Upper lobe of left lung (tissue), 4 donors: Measurements from ENCODE around the gene EIF4G3.

Experiments
- POLR2A ChIP-seq, 4 donors: fragments of 450-650 bp; IDR thresholded peaks; one replicate each; pipeline ENCODE4 v1.5.1; 2016 to 2017; ENCODE audit warnings: antibody characterized with exemption in 4 of 4, mild to moderate bottlenecking in 2 of 4
- POLR2AphosphoS5 ChIP-seq, 2 donors: sonication (generic); formaldehyde crosslinking; IDR thresholded peaks; one replicate each; pipeline ENCODE4 v1.5.1; 2017; ENCODE audit warnings: antibody characterized with exemption in 2 of 2
- TF ChIP-seq, protein P1 (sequence below), 6 experiments: fragments of 450-650 bp in 4 of 6; fragments of 200-600 bp in 2 of 6; sonication (generic) in 2 of 6; IDR thresholded peaks; one replicate each; pipeline ENCODE4 v1.5.1; 2016 to 2019; ENCODE audit warnings: antibody characterized with exemption in 6 of 6

DNA sequence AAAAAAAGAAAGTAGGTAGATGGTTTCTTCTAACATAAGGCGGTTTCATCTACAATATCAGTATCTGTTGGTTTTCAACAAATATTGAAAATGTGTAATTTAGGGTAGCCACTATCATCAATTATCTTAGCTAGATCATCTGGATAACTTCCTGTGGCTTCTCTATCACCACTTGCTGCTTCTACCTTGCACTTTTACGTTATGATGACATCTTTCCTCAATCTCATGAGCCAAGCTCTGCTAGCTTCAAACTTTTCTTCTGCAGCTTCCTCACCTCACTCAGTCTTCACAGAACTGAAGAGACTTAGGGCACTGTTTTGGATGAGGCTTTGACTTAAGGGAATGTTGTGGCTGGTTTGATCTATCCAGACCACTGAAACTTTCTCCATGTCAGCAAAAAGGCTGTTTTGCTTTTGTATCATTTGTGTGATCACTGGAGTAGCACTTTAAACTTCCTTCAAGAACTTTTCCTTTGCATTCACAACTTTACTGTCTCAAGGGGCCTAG is 244.7 kb downstream of the EIF4G3 start:
- TF ChIP-seq, protein P1, sequence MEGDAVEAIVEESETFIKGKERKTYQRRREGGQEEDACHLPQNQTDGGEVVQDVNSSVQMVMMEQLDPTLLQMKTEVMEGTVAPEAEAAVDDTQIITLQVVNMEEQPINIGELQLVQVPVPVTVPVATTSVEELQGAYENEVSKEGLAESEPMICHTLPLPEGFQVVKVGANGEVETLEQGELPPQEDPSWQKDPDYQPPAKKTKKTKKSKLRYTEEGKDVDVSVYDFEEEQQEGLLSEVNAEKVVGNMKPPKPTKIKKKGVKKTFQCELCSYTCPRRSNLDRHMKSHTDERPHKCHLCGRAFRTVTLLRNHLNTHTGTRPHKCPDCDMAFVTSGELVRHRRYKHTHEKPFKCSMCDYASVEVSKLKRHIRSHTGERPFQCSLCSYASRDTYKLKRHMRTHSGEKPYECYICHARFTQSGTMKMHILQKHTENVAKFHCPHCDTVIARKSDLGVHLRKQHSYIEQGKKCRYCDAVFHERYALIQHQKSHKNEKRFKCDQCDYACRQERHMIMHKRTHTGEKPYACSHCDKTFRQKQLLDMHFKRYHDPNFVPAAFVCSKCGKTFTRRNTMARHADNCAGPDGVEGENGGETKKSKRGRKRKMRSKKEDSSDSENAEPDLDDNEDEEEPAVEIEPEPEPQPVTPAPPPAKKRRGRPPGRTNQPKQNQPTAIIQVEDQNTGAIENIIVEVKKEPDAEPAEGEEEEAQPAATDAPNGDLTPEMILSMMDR (IDR thresholded peaks at IDR 0.05), result no peak
- no peak for TF ChIP-seq POLR2AphosphoS5 (IDR thresholded peaks at IDR 0.05)
- TF ChIP-seq POLR2A (IDR thresholded peaks at IDR 0.05), result no peak
